H9 (cell line): ENCODE measurements around the gene KDM2B. TPM values are rescaled to one million over a fixed set of nuclear protein-coding genes. Genes with fewer than 3 reads are reported as not detected.

Experiments used
- DNase-seq: peaks from one replicate; pipeline ENCODE4 v3.0.0-alpha.2; 2017
- H2AFZ ChIP-seq: one replicate; pipeline ENCODE4 v1.6.1; 2013; ENCODE audit warnings: mild to moderate bottlenecking, low read length, control low read depth, moderate library complexity
- H2AK5ac ChIP-seq: 2 replicates; pipeline ENCODE4 v1.6.1; 2013; ENCODE audit warnings: low read length, control low read depth, mixed read lengths; ENCODE audit not compliant: insufficient read length
- H2BK120ac ChIP-seq: one replicate; pipeline ENCODE4 v1.6.1; 2013; ENCODE audit warnings: low read depth, mild to moderate bottlenecking, low read length, control low read depth, inconsistent platforms; ENCODE audit not compliant: poor library complexity, severe bottlenecking
- H2BK12ac ChIP-seq: 2 replicates; pipeline ENCODE4 v1.6.1; 2013; ENCODE audit warnings: low read length, control low read depth, mixed read lengths, low read depth; ENCODE audit not compliant: insufficient read length
- H2BK15ac ChIP-seq: 2 replicates; pipeline ENCODE4 v1.6.1; 2013; ENCODE audit warnings: low read depth, low read length, control low read depth
- H2BK20ac ChIP-seq: one replicate; pipeline ENCODE4 v1.6.1; 2013; ENCODE audit warnings: low read depth, mild to moderate bottlenecking, low read length, control low read depth, inconsistent platforms; ENCODE audit not compliant: poor library complexity, severe bottlenecking
- H2BK5ac ChIP-seq: 2 replicates; pipeline ENCODE4 v1.6.1; 2013; ENCODE audit warnings: low read length, control low read depth, mixed read lengths; ENCODE audit not compliant: insufficient read length
- H3K14ac ChIP-seq: 2 replicates; pipeline ENCODE4 v1.6.1; 2013; ENCODE audit warnings: low read length, control low read depth; ENCODE audit not compliant: insufficient read depth
- H3K18ac ChIP-seq: 2 replicates; pipeline ENCODE4 v1.6.1; 2013; ENCODE audit warnings: low read depth, mild to moderate bottlenecking, mixed read lengths, low read length, control low read depth; ENCODE audit not compliant: insufficient read length
- H3K23ac ChIP-seq: 2 replicates; pipeline ENCODE4 v1.6.1; 2013; ENCODE audit warnings: low read length, control low read depth, mixed read lengths, low read depth; ENCODE audit not compliant: insufficient read length
- H3K23me2 ChIP-seq: 2 replicates; pipeline ENCODE4 v1.6.1; 2013; ENCODE audit warnings: low read depth, mild to moderate bottlenecking, mixed read lengths, low read length, control low read depth; ENCODE audit not compliant: insufficient read length, poor library complexity, severe bottlenecking
- H3K27ac ChIP-seq: 2 replicates; pipeline ENCODE4 v1.5.1; 2013; ENCODE audit warnings: low read length, control low read depth, mixed read lengths, low read depth; ENCODE audit not compliant: insufficient read length
- H3K27me3 ChIP-seq: 2 replicates; pipeline ENCODE4 v1.6.1; 2013; ENCODE audit warnings: low read length, control low read depth, inconsistent platforms; ENCODE audit not compliant: insufficient read depth
- H3K4ac ChIP-seq: 2 replicates; pipeline ENCODE4 v1.6.1; 2013; ENCODE audit warnings: low read depth, mild to moderate bottlenecking, control low read depth, inconsistent platforms, low read length, moderate library complexity
- H3K4me1 ChIP-seq: 2 replicates; pipeline ENCODE4 v1.6.1; 2013; ENCODE audit warnings: low read length, control low read depth, inconsistent platforms; ENCODE audit not compliant: insufficient read depth
- H3K4me2 ChIP-seq: 2 replicates; pipeline ENCODE4 v1.6.1; 2013; ENCODE audit warnings: low read length, control low read depth, mixed read lengths; ENCODE audit not compliant: insufficient read length, insufficient read depth
- H3K56ac ChIP-seq: 2 replicates; pipeline ENCODE4 v1.6.1; 2013; ENCODE audit warnings: low read depth, mild to moderate bottlenecking, mixed read lengths, low read length, control low read depth; ENCODE audit not compliant: insufficient read length
- H3K79me1 ChIP-seq: 2 replicates; pipeline ENCODE4 v1.6.1; 2013; ENCODE audit warnings: low read depth, mild to moderate bottlenecking, moderate library complexity, low read length, control low read depth, inconsistent platforms; ENCODE audit not compliant: insufficient read depth, poor library complexity, severe bottlenecking
- H3K79me2 ChIP-seq: 2 replicates; pipeline ENCODE4 v1.6.1; 2013; ENCODE audit warnings: low read length, control low read depth, inconsistent platforms; ENCODE audit not compliant: insufficient read depth
- H3K9ac ChIP-seq: 2 replicates; pipeline ENCODE4 v1.6.1; 2013; ENCODE audit warnings: low read length, control low read depth, mixed read lengths; ENCODE audit not compliant: insufficient read length; ENCODE audit errors: extremely low read depth
- H3K9me3 ChIP-seq: one replicate; pipeline ENCODE4 v1.6.1; 2013; ENCODE audit warnings: low read depth, low read length, inconsistent platforms; ENCODE audit not compliant: control insufficient read depth
- H3T11ph ChIP-seq: one replicate; pipeline ENCODE4 v1.6.1; 2013; ENCODE audit warnings: mild to moderate bottlenecking, low read length, control low read depth, inconsistent platforms
- H4K20me1 ChIP-seq: one replicate; pipeline ENCODE4 v1.6.1; 2013; ENCODE audit not compliant: control insufficient read depth, insufficient read length, insufficient read depth
- H4K5ac ChIP-seq: 2 replicates; pipeline ENCODE4 v1.6.1; 2013; ENCODE audit warnings: low read depth, mild to moderate bottlenecking, mixed read lengths, low read length, control low read depth; ENCODE audit not compliant: insufficient read length
- H4K8ac ChIP-seq: replicated peaks from 2 replicates; pipeline ENCODE4 v1.6.1; 2013; ENCODE audit warnings: low read length, control low read depth, mixed read lengths, low read depth; ENCODE audit not compliant: insufficient read length
- H4K91ac ChIP-seq: 2 replicates; pipeline ENCODE4 v1.6.1; 2013; ENCODE audit warnings: low read depth, mild to moderate bottlenecking, moderate library complexity, mixed read lengths, low read length, control low read depth; ENCODE audit not compliant: insufficient read length
- H3K27ac Mint-ChIP-seq, 3 experiments: 2 replicates in 2 of 3; 3 replicates in 1 of 3; pipeline ENCODE4 v1.8.0; 2020 to 2021; ENCODE audit warnings: mixed read lengths in 3 of 3, mild to moderate bottlenecking in 1 of 3, moderate library complexity in 1 of 3
- H3K27me3 Mint-ChIP-seq: 2 replicates; pipeline ENCODE4 v1.8.0; 2021; ENCODE audit warnings: low read depth, mild to moderate bottlenecking, moderate library complexity, mixed read lengths
- H3K36me3 Mint-ChIP-seq, 3 experiments: 2 replicates in 2 of 3; 3 replicates in 1 of 3; pipeline ENCODE4 v1.8.0; 2020 to 2021; ENCODE audit warnings: low read depth in 3 of 3, mixed read lengths in 3 of 3; ENCODE audit not compliant: insufficient read depth in 1 of 3
- H3K4me1 Mint-ChIP-seq, 2 experiments: 2 replicates each; pipeline ENCODE4 v1.8.0; 2020; ENCODE audit warnings: mixed read lengths in 2 of 2
- H3K4me3 Mint-ChIP-seq, 2 experiments: 2 replicates in 1 of 2; 3 replicates in 1 of 2; pipeline ENCODE4 v1.8.0; 2020 to 2021; ENCODE audit warnings: mild to moderate bottlenecking in 2 of 2, mixed read lengths in 2 of 2, moderate library complexity in 1 of 2
- H3K9me3 Mint-ChIP-seq, 2 experiments: 2 replicates in 1 of 2; 3 replicates in 1 of 2; pipeline ENCODE4 v1.8.0; 2020; ENCODE audit warnings: mild to moderate bottlenecking in 2 of 2, mixed read lengths in 2 of 2, moderate library complexity in 1 of 2
- WGBS: extraction: QIAGEN DNeasy Blood & Tissue Kit; methylation state at CpG from one replicate; pipeline ENCODE4 v1.1.7; 2013; ENCODE audit warnings: missing lambda C conversion rate, low lambda C conversion rate, mixed read lengths; ENCODE audit not compliant: insufficient read length; ENCODE audit errors: extremely low coverage; 5-methylcytosine and 5-hydroxymethylcytosine counted together
- total RNA-seq: library from RNA; stranded (reverse); gene quantifications from 2 replicates; pipeline ENCODE4 v1.2.1, GENCODE V29; 2021
- TF ChIP-seq, protein P1 (sequence below): fragments of 200-600 bp; sonication (generic); conservative IDR thresholded peaks from 3 replicates; pipeline ENCODE4 v1.8.0; 2021; ENCODE audit warnings: antibody characterized with exemption, mild to moderate bottlenecking

Gene KDM2B
- total RNA-seq, 1 experiment from 2014 or later = 143 TPM

DNA sequence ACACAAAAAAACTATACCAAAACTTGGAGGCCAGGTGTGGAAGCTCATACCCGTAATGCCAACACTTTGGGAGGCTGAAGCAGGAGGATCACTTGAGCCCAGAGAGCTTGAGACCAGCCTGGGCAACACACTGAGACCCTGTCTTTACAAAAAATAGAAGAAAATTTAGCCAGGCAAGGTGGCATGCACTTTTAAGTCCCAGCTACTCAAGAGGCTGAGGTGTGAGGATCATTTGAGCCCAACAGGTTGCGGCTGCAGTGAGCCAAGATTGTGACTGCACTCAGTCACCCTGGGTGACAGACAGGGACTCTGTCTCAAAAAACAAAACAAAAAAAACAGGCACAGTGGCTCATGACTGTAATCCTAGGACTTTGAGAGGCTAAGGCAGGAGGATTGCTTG lies 105.5 kb downstream of the KDM2B start:
- H2AK5ac ChIP-seq = no peak overlapping the region
- no peak overlapping the region for H4K5ac ChIP-seq
- no peak overlapping the region for H4K8ac ChIP-seq
- H2BK120ac ChIP-seq = no peak overlapping the region
- H2AFZ ChIP-seq = no peak overlapping the region
- Mint-ChIP-seq H3K27me3 (no peaks in the 10 kb centered on the region), H3K36me3 (peaks cover 3 to 10% (median 9%) of the 10 kb centered on the region in 3 experiments; a peak in 5 of 7 replicates), H3K4me1 (peaks cover 6 to 11% of the 10 kb centered on the region in 2 experiments), H3K27ac (no peak overlapping the region; a peak in 1 of 7 replicates), H3K9me3 (no peaks in the 10 kb centered on the region), H3K4me3 (no peak overlapping the region)
- H3K79me2 ChIP-seq = no peaks in the 10 kb centered on the region
- H4K20me1 ChIP-seq = no peaks in the 10 kb centered on the region
- H3K23ac ChIP-seq = no peak overlapping the region
- WGBS = no CpG with 5 or more reads among the region's 2 CpGs
- H3K9ac ChIP-seq = no peak overlapping the region
- no peaks in the 10 kb centered on the region for H3K27me3 ChIP-seq
- H2BK15ac ChIP-seq = no peak overlapping the region
- H3K23me2 ChIP-seq = no peaks in the 10 kb centered on the region
- TF ChIP-seq, protein P1, sequence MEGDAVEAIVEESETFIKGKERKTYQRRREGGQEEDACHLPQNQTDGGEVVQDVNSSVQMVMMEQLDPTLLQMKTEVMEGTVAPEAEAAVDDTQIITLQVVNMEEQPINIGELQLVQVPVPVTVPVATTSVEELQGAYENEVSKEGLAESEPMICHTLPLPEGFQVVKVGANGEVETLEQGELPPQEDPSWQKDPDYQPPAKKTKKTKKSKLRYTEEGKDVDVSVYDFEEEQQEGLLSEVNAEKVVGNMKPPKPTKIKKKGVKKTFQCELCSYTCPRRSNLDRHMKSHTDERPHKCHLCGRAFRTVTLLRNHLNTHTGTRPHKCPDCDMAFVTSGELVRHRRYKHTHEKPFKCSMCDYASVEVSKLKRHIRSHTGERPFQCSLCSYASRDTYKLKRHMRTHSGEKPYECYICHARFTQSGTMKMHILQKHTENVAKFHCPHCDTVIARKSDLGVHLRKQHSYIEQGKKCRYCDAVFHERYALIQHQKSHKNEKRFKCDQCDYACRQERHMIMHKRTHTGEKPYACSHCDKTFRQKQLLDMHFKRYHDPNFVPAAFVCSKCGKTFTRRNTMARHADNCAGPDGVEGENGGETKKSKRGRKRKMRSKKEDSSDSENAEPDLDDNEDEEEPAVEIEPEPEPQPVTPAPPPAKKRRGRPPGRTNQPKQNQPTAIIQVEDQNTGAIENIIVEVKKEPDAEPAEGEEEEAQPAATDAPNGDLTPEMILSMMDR = no peak
- no peaks in the 10 kb centered on the region for H3K4me1 ChIP-seq
- no peak overlapping the region for H3K14ac ChIP-seq
- no peak overlapping the region for H3K27ac ChIP-seq
- no peak overlapping the region for H3K18ac ChIP-seq
- H3K9me3 ChIP-seq = no peaks in the 10 kb centered on the region
- H2BK5ac ChIP-seq = no peak overlapping the region
- H2BK12ac ChIP-seq = no peak overlapping the region
- H3K56ac ChIP-seq = no peak overlapping the region
- no peak overlapping the region for H3K4me2 ChIP-seq
- H3K79me1 ChIP-seq = no peaks in the 10 kb centered on the region
- H2BK20ac ChIP-seq = no peak overlapping the region
- DNase-seq = no peak
- H3T11ph ChIP-seq = no peak overlapping the region
- H4K91ac ChIP-seq = no peak overlapping the region
- H3K4ac ChIP-seq = no peak overlapping the region
